ENCODE measurements around the gene ALG2. TPM values are rescaled to one million over a fixed set of nuclear protein-coding genes. Genes with fewer than 3 reads are reported as not detected.

ALG2 gene
- total and polyA plus RNA-seq, 4 donors, result 26.1 to 44.4 (median 37.1) TPM

DNA sequence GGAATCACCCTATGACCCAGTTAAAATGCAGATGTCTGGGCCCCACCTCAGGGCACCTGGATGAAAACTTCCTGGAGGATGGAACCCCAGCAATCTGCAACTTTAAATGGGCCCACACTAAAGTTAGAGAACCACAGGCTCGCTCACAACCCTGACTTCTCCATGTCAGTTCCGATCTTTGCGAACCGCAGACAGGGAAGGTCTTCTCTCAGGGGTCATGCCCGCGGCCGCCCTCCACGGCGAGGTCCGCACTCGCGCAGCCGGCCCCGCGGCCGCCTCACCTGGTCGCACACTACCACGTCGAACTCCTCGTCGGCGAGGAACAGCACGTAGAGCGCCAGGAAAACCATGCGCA is 499 bp downstream of the ALG2 start:
- H3K4me3 ChIP-seq, result peak overlapping the region; percentile 96
- ATAC-seq (ENCODE audit: insufficient read depth, low FRiP score), result no peak
- WGBS, 2 donors, result 0% methylated on average over 25 of the region's 25 CpGs
- TF ChIP-seq, protein P1, sequence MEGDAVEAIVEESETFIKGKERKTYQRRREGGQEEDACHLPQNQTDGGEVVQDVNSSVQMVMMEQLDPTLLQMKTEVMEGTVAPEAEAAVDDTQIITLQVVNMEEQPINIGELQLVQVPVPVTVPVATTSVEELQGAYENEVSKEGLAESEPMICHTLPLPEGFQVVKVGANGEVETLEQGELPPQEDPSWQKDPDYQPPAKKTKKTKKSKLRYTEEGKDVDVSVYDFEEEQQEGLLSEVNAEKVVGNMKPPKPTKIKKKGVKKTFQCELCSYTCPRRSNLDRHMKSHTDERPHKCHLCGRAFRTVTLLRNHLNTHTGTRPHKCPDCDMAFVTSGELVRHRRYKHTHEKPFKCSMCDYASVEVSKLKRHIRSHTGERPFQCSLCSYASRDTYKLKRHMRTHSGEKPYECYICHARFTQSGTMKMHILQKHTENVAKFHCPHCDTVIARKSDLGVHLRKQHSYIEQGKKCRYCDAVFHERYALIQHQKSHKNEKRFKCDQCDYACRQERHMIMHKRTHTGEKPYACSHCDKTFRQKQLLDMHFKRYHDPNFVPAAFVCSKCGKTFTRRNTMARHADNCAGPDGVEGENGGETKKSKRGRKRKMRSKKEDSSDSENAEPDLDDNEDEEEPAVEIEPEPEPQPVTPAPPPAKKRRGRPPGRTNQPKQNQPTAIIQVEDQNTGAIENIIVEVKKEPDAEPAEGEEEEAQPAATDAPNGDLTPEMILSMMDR (IDR thresholded peaks at IDR 0.05; ENCODE audit: control extremely low read depth, extremely low read depth), result no peak
- H3K27me3 ChIP-seq (ENCODE audit: control insufficient read depth in 3 of 3, insufficient read depth in 3 of 3, low read length in 2 of 3), result no peaks in the 10 kb centered on the region
- peaks cover 7 to 16% (median 13%) of the 10 kb centered on the region in 4 donors for H3K36me3 ChIP-seq (ENCODE audit: control insufficient read depth in 4 of 4, insufficient read depth in 4 of 4, low read length in 4 of 4)
- H3K27ac ChIP-seq (ENCODE audit: low read depth in 1 of 2, low read length in 1 of 2), result peak overlapping the region; percentile 84 to 96
- H3K9ac ChIP-seq (ENCODE audit: insufficient read depth in 1 of 2, low read length in 2 of 2), result peak overlapping the region; percentile 97 to 98
- DNase-seq, result no peak
- no peaks in the 10 kb centered on the region for H3K9me3 ChIP-seq (ENCODE audit: control insufficient read depth in 4 of 4, insufficient read depth in 3 of 4, low read length in 3 of 4)
- peaks cover 4 to 38% (median 15%) of the 10 kb centered on the region in 5 donors for H3K4me1 ChIP-seq (ENCODE audit: control insufficient read depth in 5 of 5, insufficient read depth in 5 of 5, low read length in 5 of 5)

- DNase-seq (no peak), ATAC-seq (ENCODE audit: insufficient read depth, low FRiP score) (no peak)
- Histone ChIP-seq H3K4me1 (ENCODE audit: control insufficient read depth in 5 of 5, insufficient read depth in 5 of 5, low read length in 5 of 5) (peaks cover 4 to 31% (median 15%) of the 10 kb centered on the region in 5 donors), H3K4me3 (no peak overlapping the region), H3K9me3 (ENCODE audit: control insufficient read depth in 4 of 4, insufficient read depth in 3 of 4, low read length in 3 of 4) (no peaks in the 10 kb centered on the region), H3K36me3 (ENCODE audit: control insufficient read depth in 4 of 4, insufficient read depth in 4 of 4, low read length in 4 of 4) (peaks cover 5 to 13% (median 12%) of the 10 kb centered on the region in 4 donors), H3K9ac (ENCODE audit: insufficient read depth in 1 of 2, low read length in 2 of 2) (no peak overlapping the region), H3K27me3 (ENCODE audit: control insufficient read depth in 3 of 3, insufficient read depth in 3 of 3, low read length in 2 of 3) (no peaks in the 10 kb centered on the region), H3K27ac (ENCODE audit: low read depth in 1 of 2, low read length in 1 of 2) (no peak overlapping the region)
- 69 to 76% methylated on average over 4 of the region's 4 CpGs for WGBS, 2 donors
- TF ChIP-seq, protein P1 (IDR thresholded peaks at IDR 0.05; ENCODE audit: control extremely low read depth, extremely low read depth), result no peak
Measured at GRCh38 chr9:99220011-99220410, 1.7 kb downstream of the ALG2 start.

GRCh38 chr9:99216073-99216472 is 5.7 kb downstream of the ALG2 start:
- Histone ChIP-seq H3K4me3 (no peak overlapping the region), H3K36me3 (ENCODE audit: control insufficient read depth in 4 of 4, insufficient read depth in 4 of 4, low read length in 4 of 4) (peaks cover 0 to 15% (median 6%) of the 10 kb centered on the region in 4 donors), H3K9ac (ENCODE audit: insufficient read depth in 1 of 2, low read length in 2 of 2) (no peak overlapping the region), H3K4me1 (ENCODE audit: control insufficient read depth in 5 of 5, insufficient read depth in 5 of 5, low read length in 5 of 5) (peaks cover 0 to 16% (median 4%) of the 10 kb centered on the region in 5 donors), H3K27ac (ENCODE audit: low read depth in 1 of 2, low read length in 1 of 2) (no peak overlapping the region), H3K9me3 (ENCODE audit: control insufficient read depth in 4 of 4, insufficient read depth in 3 of 4, low read length in 3 of 4) (peaks cover 0 to 7% (median under 1%) of the 10 kb centered on the region in 4 donors), H3K27me3 (ENCODE audit: control insufficient read depth in 3 of 3, insufficient read depth in 3 of 3, low read length in 2 of 3) (no peaks in the 10 kb centered on the region)
- DNase-seq, result no peak
- TF ChIP-seq, protein P1 (IDR thresholded peaks at IDR 0.05; ENCODE audit: control extremely low read depth, extremely low read depth), result no peak
- no peak for ATAC-seq (ENCODE audit: insufficient read depth, low FRiP score)
- 95 to 100% methylated on average over 1 of the region's 1 CpG for WGBS, 2 donors

- peaks cover 0 to 4% (median 0%) of the 10 kb centered on the region in 5 donors for H3K4me1 ChIP-seq (ENCODE audit: control insufficient read depth in 5 of 5, insufficient read depth in 5 of 5, low read length in 5 of 5)
- no peak for DNase-seq
- TF ChIP-seq, protein P1 (IDR thresholded peaks at IDR 0.05; ENCODE audit: control extremely low read depth, extremely low read depth), result no peak
- no peak for ATAC-seq (ENCODE audit: insufficient read depth, low FRiP score)
- peaks cover 0 to 7% (median under 1%) of the 10 kb centered on the region in 4 donors for H3K9me3 ChIP-seq (ENCODE audit: control insufficient read depth in 4 of 4, insufficient read depth in 3 of 4, low read length in 3 of 4)
- no peaks in the 10 kb centered on the region for H3K27me3 ChIP-seq (ENCODE audit: control insufficient read depth in 3 of 3, insufficient read depth in 3 of 3, low read length in 2 of 3)
- no peak overlapping the region for H3K4me3 ChIP-seq
- no peak overlapping the region for H3K9ac ChIP-seq (ENCODE audit: insufficient read depth in 1 of 2, low read length in 2 of 2)
- 38 to 73% methylated on average over 1 of the region's 1 CpG for WGBS, 2 donors
- H3K27ac ChIP-seq (ENCODE audit: low read depth in 1 of 2, low read length in 1 of 2), result no peak overlapping the region
- peaks cover 0 to 12% (median 4%) of the 10 kb centered on the region in 4 donors for H3K36me3 ChIP-seq (ENCODE audit: control insufficient read depth in 4 of 4, insufficient read depth in 4 of 4, low read length in 4 of 4)
Measured at GRCh38 chr9:99213197-99213596, 8.5 kb downstream of the ALG2 start.
